ENCODE measurements around the gene TBCC.
A peak's percentile ranks its signal among the peaks of the same experiment; 100 is the strongest.
"Not testable (repeated sequence)": the region's sequence is repeated elsewhere in the genome, so short reads cannot be mapped to it uniquely, and the experiment has no call there.

Gene TBCC

DNA sequence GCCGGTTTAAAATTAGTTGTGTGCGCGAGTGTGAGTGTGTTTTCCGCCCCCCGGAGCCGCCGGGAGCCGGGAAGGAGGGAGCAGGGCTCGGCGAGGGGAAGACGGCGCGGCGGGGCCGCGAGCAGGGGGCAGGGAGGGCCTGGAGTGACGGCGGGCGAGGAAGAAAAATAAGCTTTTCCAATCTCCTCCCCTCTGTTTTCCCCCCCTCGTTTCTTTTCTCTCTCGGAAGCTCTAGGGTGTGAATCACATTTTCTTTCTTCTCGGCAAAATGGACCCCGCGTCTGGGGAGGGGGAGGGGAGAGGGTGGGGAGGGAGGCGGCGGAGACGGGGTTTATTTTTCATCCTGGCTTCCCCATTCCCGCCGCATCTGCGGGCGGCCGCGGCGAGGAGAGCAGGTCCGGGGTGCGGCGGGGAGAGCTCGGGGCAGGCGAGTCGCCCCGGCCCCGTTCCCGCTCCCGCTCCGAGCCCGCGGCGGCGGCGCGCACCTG, 36.8 kb upstream of the TBCC start:
- H3K9ac ChIP-seq (ENCODE audit: low read length) = peak overlapping the region; percentile 98
- H3K4me1 ChIP-seq (ENCODE audit: control insufficient read depth, insufficient read depth, low read length) = no peaks in the 10 kb centered on the region
- no peaks in the 10 kb centered on the region for H3K9me3 ChIP-seq (ENCODE audit: control insufficient read depth, low read length)
- no peaks in the 10 kb centered on the region for H3K36me3 ChIP-seq (ENCODE audit: control insufficient read depth, insufficient read depth, low read length)
- peak overlapping the region; percentile 49 for H3K4me3 ChIP-seq (ENCODE audit: low read length)
- no peaks in the 10 kb centered on the region for H3K27me3 ChIP-seq (ENCODE audit: control insufficient read depth, insufficient read depth, low read length)

DNA sequence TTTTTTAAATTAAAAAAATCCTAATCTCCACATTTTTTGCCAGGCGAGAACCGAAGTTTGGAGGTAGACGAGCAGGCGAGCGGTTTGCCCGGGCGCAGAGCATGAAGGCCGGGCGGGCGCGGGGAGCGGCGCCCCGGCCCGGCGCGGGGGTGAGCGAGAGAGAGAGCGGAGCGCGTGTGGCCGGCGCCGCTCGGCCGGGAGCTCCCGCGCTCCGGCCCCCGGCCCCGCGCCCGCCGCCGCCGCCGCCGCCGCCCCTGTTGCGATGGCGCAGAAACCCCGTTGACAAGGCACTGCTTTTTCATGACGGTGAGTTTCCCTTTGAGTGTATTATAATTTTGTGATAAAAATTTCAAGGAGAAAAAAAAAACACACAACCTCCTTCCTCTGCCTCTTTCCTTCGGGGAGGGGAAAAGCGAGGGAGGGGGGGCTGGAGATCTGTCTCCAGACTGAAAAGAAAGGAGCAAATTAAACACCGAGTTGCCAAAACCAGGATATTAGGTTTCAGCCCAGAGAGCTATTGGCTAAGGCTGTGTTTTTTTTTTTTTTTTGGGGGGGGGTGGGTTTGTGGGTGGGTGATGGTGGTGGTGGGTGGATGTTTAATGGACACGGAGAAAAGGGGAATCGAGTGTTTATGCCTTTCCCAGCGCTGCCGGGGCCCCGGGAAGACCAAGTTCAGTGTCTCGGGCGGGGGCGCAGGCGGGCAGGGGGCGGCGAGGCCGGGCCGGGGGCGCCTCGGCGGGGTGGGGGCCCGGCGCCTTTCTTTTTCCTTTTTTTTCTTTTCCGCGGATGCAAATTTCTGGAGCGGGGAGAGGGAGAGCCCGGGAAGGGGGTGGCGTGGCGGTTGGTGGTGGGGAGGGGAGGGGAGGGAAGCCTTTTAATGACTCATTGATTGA, 36.1 kb upstream of the TBCC start, which contains the start of gene BICRAL:
Gene BICRAL (plus strand): TSS at position 257 of the 893 bp plus-strand sequence. CDS start 39,971 bp downstream, outside the sequence.
- Histone ChIP-seq H3K9ac (ENCODE audit: low read length) (peak within 1 kb of the TSS; percentile 98), H3K4me3 (ENCODE audit: low read length) (peak within 1 kb of the TSS; percentile 49), H3K27me3 (ENCODE audit: control insufficient read depth, insufficient read depth, low read length) (no peaks in the 10 kb centered on the region), H3K36me3 (ENCODE audit: control insufficient read depth, insufficient read depth, low read length) (no peaks in the 10 kb centered on the region), H3K4me1 (ENCODE audit: control insufficient read depth, insufficient read depth, low read length) (no peaks in the 10 kb centered on the region), H3K9me3 (ENCODE audit: control insufficient read depth, low read length) (no peaks in the 10 kb centered on the region)

DNA sequence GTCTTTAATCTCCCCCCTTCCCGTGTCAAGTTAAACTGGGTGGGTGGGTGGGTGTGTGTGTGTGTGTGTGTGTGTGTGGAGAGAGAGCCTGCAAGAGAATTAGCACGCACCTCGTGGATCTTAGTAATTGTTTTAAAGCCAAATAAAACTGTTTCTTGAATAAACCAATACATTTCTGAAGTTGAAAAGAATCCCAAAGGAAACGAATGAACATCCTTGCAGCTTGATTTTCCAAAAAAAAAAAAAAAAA, 35.6 kb upstream of the TBCC start:
- Histone ChIP-seq H3K4me3 (ENCODE audit: low read length) (no peak overlapping the region), H3K9ac (ENCODE audit: low read length) (peak overlapping the region; percentile 56), H3K4me1 (ENCODE audit: control insufficient read depth, insufficient read depth, low read length) (no peaks in the 10 kb centered on the region), H3K27me3 (ENCODE audit: control insufficient read depth, insufficient read depth, low read length) (no peaks in the 10 kb centered on the region), H3K36me3 (ENCODE audit: control insufficient read depth, insufficient read depth, low read length) (no peaks in the 10 kb centered on the region), H3K9me3 (ENCODE audit: control insufficient read depth, low read length) (no peaks in the 10 kb centered on the region)

DNA sequence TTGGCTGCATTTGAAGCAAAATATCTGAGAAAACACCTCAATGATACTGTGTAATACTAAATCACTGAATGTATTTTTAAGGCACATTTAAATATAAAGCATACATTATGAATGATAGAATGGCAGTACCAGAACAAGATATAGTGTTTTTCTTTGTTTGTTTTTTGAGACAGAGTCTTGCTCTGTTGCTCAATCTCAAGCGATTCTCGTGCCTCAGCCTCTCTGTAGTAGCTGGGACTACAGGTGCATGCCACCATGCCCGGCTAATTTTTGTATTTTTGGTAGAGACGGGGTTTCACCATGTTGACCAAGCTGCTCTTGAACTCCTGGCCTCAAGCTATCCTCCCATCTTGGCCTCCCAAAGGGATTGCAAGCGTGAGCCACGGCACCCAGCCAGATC, 33.6 kb upstream of the TBCC start:
- H3K27me3 ChIP-seq (ENCODE audit: control insufficient read depth, insufficient read depth, low read length) = no peaks in the 10 kb centered on the region
- peaks cover 6% of the 10 kb centered on the region for H3K4me1 ChIP-seq (ENCODE audit: control insufficient read depth, insufficient read depth, low read length)
- H3K9ac ChIP-seq (ENCODE audit: low read length) = no peak overlapping the region

DNA sequence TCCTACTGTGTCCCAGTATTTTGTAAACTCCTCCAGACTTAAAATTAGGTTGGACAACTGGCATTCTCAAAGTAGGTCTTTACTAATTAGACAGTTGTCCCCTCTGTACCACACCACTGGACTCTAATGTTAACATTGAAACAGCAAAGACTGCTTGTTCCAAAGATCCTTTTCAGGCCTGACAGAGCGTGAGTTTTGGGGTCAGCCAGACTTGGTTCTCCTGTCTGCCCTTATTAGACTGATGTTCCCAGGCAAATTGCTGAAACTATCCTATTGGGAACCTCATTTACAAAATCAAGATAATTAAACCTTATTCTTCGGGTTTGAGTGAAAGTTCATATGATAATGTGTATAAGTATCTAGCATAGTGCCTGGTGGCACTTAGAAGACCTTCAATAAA, 32.2 kb upstream of the TBCC start:
- Histone ChIP-seq H3K4me1 (ENCODE audit: control insufficient read depth, insufficient read depth, low read length) (peaks cover 13% of the 10 kb centered on the region), H3K4me3 (ENCODE audit: low read length) (no peak overlapping the region), H3K9me3 (ENCODE audit: control insufficient read depth, low read length) (no peaks in the 10 kb centered on the region), H3K27me3 (ENCODE audit: control insufficient read depth, insufficient read depth, low read length) (no peaks in the 10 kb centered on the region), H3K9ac (ENCODE audit: low read length) (no peak overlapping the region), H3K36me3 (ENCODE audit: control insufficient read depth, insufficient read depth, low read length) (no peaks in the 10 kb centered on the region)

More for the DNA sequence above, 33.6 kb upstream of the TBCC start:
- H3K9me3 ChIP-seq (ENCODE audit: control insufficient read depth, low read length) = no peaks in the 10 kb centered on the region
- no peaks in the 10 kb centered on the region for H3K36me3 ChIP-seq (ENCODE audit: control insufficient read depth, insufficient read depth, low read length)
- H3K4me3 ChIP-seq (ENCODE audit: low read length) = no peak overlapping the region

DNA sequence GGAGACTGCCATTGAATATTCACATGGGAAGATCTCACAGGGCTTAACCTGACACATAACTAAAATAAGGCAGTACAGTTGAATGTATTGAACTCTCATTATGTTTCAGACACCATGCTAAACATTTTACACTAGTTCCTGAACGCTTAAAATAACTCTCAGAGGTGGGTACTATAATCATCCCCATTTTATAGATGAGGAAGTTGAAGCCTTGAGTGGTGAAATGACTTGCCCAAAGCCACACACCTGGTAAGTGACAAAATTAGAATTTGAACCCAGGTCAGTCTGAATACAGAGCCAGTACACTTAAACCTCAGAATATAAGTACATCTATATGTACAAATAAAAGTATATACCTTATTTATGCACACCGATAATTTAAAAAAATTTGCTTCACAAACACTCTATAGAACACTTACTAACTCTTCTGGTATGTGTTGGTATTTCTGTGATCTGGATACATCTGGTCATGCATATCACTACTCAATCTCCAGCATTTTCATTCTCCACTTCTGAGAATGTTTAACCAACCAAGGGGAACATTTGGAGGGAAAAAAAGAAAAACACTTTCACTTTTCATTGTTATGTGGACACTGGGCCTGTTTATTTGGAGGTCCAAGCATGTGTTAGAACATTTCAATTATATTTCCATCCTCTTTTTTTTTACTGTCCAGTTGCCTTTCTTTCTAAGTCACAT, 31.4 kb upstream of the TBCC start:
- Histone ChIP-seq H3K4me3 (ENCODE audit: low read length) (no peak overlapping the region), H3K9ac (ENCODE audit: low read length) (no peak overlapping the region), H3K27me3 (ENCODE audit: control insufficient read depth, insufficient read depth, low read length) (no peaks in the 10 kb centered on the region), H3K36me3 (ENCODE audit: control insufficient read depth, insufficient read depth, low read length) (no peaks in the 10 kb centered on the region), H3K9me3 (ENCODE audit: control insufficient read depth, low read length) (no peaks in the 10 kb centered on the region), H3K4me1 (ENCODE audit: control insufficient read depth, insufficient read depth, low read length) (peaks cover 13% of the 10 kb centered on the region)

DNA sequence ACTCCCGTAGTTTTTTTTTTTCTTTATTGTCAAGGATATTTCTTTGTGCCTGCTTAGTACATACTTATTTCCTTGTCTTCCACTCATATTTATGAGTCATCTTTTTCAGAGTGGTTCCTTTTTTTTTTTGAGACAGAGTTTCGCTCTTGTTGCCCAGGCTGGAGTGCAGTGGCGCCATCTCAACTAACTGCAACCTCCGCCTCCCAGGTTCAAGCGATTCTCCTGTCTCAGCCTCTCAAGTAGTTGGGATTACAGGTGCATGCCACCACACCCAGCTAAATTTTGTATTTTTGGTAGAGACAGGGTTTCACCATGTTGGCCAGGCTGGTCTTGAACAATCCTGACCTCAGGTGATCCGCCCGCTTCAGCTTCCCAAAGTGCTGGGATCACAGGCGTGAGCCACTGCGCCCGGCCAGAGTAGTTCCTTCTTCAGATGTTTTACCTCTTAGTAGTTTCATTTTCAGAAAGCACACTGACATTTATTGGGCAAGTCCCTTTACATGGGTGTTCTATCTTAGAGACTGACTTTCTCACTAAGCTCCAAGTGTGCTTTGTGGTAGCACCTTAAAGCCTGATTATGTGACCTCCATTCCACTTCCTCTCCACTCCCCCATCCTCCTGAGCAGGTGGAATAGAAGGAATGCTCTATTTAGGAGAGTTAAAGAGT, 29.1 kb upstream of the TBCC start:
- not testable (repeated sequence) for H3K9me3 ChIP-seq (ENCODE audit: control insufficient read depth, low read length); H3K4me3 ChIP-seq (ENCODE audit: low read length); H3K36me3 ChIP-seq (ENCODE audit: control insufficient read depth, insufficient read depth, low read length); H3K27me3 ChIP-seq (ENCODE audit: control insufficient read depth, insufficient read depth, low read length)
- Histone ChIP-seq H3K9ac (ENCODE audit: low read length) (peak overlapping the region; percentile 3), H3K4me1 (ENCODE audit: control insufficient read depth, insufficient read depth, low read length) (peaks cover 18% of the 10 kb centered on the region)

DNA sequence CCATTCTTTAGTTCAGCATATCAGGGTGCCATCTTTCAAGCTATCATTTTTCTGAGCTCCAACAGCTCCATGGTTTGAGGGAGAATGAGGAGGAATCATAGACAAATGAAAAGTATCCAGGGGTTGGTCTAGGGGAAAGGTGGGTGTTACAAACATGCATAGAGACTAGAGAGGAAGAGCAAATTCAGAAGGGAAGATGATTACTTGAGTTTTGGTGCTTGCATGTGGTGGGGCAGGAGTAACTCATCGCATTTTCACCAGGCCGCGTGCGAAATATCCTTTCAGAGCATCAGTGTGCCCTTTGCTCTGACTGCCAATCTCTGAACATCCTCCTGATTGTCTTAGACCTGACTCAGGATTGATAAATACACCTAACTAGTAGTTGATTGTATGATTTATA, 28.3 kb upstream of the TBCC start:
- Histone ChIP-seq H3K4me3 (ENCODE audit: low read length) (no peak overlapping the region), H3K4me1 (ENCODE audit: control insufficient read depth, insufficient read depth, low read length) (peaks cover 18% of the 10 kb centered on the region), H3K9ac (ENCODE audit: low read length) (peak overlapping the region; percentile 3), H3K36me3 (ENCODE audit: control insufficient read depth, insufficient read depth, low read length) (no peaks in the 10 kb centered on the region), H3K27me3 (ENCODE audit: control insufficient read depth, insufficient read depth, low read length) (no peaks in the 10 kb centered on the region), H3K9me3 (ENCODE audit: control insufficient read depth, low read length) (no peaks in the 10 kb centered on the region)

DNA sequence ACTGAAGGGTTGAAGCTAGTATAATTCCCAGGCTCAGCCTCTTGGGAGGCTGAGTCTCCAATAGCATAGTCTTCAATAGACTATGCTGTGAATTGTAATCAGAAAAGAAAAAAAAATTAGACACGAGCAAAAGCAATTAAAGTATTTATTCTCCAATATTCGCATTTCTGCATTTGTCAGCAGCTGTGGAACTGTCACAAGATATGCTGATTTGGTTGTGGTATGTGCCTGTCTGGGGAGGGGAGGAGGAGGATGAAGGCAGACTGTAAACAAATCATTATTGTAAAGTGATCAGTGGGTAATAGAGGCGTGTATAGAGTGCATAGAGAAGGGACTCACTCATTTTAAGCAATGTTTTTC, 25.8 kb upstream of the TBCC start:
- Histone ChIP-seq H3K36me3 (ENCODE audit: control insufficient read depth, insufficient read depth, low read length) (no peaks in the 10 kb centered on the region), H3K27me3 (ENCODE audit: control insufficient read depth, insufficient read depth, low read length) (no peaks in the 10 kb centered on the region), H3K9ac (ENCODE audit: low read length) (no peak overlapping the region), H3K9me3 (ENCODE audit: control insufficient read depth, low read length) (no peaks in the 10 kb centered on the region), H3K4me3 (ENCODE audit: low read length) (no peak overlapping the region), H3K4me1 (ENCODE audit: control insufficient read depth, insufficient read depth, low read length) (peaks cover 18% of the 10 kb centered on the region)

DNA sequence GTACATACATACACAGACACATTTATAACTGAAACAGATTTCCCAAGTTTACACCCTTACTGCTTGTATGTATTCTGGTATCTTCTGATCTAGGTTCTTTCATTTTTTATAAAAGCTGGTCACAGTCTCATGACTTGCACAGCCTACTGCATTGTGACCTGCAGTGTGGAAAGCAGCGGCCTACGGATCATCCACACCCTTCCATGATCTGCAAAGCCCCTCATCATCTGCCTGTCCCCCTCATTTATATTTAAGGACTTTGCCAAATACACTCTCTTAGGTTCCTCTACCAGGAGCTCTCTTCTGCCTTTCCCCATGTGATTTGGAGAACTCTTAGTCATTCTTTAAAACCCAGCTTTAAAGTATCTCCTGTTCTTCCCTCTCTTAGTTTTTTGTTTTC, 23.9 kb upstream of the TBCC start:
- Histone ChIP-seq H3K9me3 (ENCODE audit: control insufficient read depth, low read length) (no peaks in the 10 kb centered on the region), H3K4me3 (ENCODE audit: low read length) (no peak overlapping the region), H3K27me3 (ENCODE audit: control insufficient read depth, insufficient read depth, low read length) (no peaks in the 10 kb centered on the region), H3K36me3 (ENCODE audit: control insufficient read depth, insufficient read depth, low read length) (no peaks in the 10 kb centered on the region), H3K9ac (ENCODE audit: low read length) (no peak overlapping the region), H3K4me1 (ENCODE audit: control insufficient read depth, insufficient read depth, low read length) (peaks cover 13% of the 10 kb centered on the region)

DNA sequence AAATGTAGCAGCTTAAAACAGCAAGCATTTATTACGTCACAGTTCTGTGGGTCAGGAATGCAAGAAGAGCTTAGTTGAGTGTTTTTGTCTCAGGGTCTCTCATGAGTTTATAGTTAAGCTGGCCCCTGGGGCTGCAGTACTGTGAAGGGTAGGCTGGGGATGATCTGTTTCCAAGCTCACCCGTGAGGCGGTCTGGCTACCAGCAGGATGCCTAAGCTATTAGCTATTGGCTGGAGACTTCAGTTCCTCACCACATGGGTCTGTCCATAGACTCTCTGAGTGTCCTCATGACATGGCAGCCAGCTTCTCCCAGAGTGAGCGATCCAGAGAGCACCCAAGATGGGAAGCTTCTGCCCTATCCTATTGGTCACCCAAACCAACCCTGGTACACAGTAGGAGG, 23.1 kb upstream of the TBCC start:
- no peak overlapping the region for H3K9ac ChIP-seq (ENCODE audit: low read length)

DNA sequence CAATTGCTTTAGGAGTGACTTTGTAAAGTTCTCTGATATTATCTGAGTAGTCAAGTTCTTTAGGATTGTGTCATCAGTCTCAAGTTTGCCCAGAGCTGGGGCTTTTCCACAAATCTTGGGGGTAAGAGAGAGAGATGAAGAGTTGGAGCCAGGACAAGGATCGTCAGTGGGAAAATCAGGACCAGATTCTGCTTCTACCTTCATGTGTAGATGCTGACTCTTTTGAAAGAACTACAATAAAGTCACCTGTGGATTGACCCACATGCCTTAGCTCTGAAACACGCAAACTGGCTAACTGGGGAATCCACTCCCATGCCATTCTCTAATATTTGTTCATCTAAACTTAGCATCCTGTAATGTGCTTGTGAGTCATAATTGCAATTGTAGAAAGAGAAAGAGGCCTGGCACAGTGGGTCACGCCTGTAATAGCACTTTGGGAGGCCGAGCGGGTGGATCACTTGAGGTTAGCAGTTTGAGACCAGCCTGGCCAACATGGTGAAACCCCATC, 20.3 kb upstream of the TBCC start:
- peaks cover 5% of the 10 kb centered on the region for H3K4me1 ChIP-seq (ENCODE audit: control insufficient read depth, insufficient read depth, low read length)
- no peak overlapping the region for H3K4me3 ChIP-seq (ENCODE audit: low read length)
- no peak overlapping the region for H3K9ac ChIP-seq (ENCODE audit: low read length)
- H3K36me3 ChIP-seq (ENCODE audit: control insufficient read depth, insufficient read depth, low read length) = no peaks in the 10 kb centered on the region
- H3K27me3 ChIP-seq (ENCODE audit: control insufficient read depth, insufficient read depth, low read length) = no peaks in the 10 kb centered on the region
- H3K9me3 ChIP-seq (ENCODE audit: control insufficient read depth, low read length) = no peaks in the 10 kb centered on the region

More for the DNA sequence above, 23.1 kb upstream of the TBCC start:
- Histone ChIP-seq H3K36me3 (ENCODE audit: control insufficient read depth, insufficient read depth, low read length) (no peaks in the 10 kb centered on the region), H3K9me3 (ENCODE audit: control insufficient read depth, low read length) (no peaks in the 10 kb centered on the region), H3K4me3 (ENCODE audit: low read length) (no peak overlapping the region), H3K27me3 (ENCODE audit: control insufficient read depth, insufficient read depth, low read length) (no peaks in the 10 kb centered on the region), H3K4me1 (ENCODE audit: control insufficient read depth, insufficient read depth, low read length) (peaks cover 7% of the 10 kb centered on the region)
